GM19324 (cell line): ENCODE results near the gene AK1.
"Not testable (repeated sequence)": the region's sequence is repeated elsewhere in the genome, so short reads cannot be mapped to it uniquely, and the experiment has no call there.

ENCODE experiments used
- ATAC-seq: cut with Tn5 transposase; IDR thresholded peaks from one replicate; pipeline ENCODE4 v1.9.1; 2021; ENCODE audit warnings: mild to moderate bottlenecking, moderate library complexity; ENCODE audit not compliant: unreplicated experiment, low FRiP score

Gene AK1

GRCh38 chr9:127853312-127854183 is 23.9 kb downstream of the AK1 start:
- no peak for ATAC-seq

DNA sequence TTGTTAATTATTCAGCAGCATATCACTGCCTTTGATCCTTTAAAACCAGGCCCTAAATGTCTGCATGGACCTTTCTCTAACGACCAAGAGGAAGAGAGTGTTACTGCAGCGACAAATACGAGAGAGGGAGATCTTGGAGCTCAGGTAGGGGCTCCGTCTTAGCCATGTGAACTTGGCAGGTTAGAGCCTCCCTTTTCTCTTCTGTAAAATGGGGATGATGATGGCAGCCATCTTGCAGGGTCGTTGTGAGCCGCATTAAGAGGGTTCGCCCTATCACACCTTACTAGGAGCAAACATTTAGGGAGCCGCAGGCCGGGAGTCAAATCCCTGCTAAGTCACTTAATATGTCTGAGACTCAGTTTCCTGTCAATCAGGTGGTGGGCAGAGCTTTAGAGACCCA is 24.6 kb downstream of the AK1 start:
- no peak for ATAC-seq

DNA sequence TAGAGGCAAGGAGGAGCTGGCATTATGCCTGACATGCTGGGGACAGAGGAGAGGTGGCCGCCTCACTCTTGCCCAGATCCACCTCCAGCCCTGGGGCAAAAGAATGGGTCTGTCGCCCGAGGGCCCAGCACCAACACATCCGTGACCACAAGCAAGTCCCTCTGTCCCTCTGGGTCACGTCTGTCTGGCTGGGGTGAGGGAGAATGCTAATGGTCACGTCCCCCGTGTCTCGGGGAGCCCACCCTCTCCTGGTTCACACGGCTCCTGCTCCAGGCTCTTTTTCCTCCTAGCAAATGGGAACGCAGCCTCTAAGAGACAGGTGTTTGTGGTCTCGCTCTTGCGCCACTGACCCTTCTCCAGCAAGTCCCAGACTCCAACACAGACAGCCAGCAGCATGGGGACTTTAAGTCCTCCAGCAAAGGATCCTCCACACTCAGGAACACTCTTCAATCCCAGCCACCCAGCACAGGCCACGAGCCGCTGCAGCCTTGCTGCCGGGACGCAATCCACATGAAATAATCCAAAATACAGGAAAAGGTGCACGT is 27.1 kb downstream of the AK1 start:
- no peak for ATAC-seq

- ATAC-seq = no peak
These were observed 28.5 kb downstream of the AK1 start for GRCh38 chr9:127848756-127849504.

GRCh38 chr9:127847833-127848755 is 29.4 kb downstream of the AK1 start:
- no peak for ATAC-seq

GRCh38 chr9:127847178-127847510 is 30.3 kb downstream of the AK1 start:
- no peak for ATAC-seq

DNA sequence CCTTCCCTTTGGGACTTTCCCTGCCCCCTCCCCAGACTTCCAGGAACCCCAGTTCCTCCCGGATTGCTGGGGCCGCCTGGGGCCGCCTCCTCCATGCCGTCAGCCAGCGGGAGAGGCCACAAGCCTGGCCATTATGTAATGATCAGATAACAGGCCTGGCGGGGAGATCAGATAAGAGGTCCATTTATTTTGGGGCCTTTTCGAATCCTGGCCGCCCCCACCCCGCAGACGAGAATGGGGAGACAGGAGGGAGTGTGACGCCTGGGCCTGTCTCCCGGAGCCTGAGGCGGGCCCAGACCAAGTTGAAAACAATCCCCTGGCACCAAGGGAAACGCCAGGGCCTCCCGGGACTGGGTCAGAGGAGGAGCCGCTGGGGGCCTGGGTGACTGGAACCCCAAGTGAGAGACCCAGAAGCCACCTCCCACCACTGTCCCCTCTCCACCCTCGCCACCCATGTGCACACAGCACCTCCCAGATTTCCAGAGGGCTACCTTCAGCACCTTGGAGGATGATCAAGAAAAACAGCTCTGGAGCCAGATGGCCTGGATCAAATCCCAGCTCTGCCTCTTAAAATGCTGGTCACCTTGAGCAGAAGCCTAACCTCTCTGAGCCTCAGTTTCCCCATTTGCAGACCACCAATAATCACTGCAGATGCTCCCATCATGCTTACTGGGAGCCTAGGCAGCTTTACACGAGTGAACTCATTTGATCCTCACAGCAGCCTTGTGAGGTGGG is 30.9 kb downstream of the AK1 start:
- no peak for ATAC-seq

GRCh38 chr9:127845619-127846018 is 31.9 kb downstream of the AK1 start:
- not testable (repeated sequence) for ATAC-seq

DNA sequence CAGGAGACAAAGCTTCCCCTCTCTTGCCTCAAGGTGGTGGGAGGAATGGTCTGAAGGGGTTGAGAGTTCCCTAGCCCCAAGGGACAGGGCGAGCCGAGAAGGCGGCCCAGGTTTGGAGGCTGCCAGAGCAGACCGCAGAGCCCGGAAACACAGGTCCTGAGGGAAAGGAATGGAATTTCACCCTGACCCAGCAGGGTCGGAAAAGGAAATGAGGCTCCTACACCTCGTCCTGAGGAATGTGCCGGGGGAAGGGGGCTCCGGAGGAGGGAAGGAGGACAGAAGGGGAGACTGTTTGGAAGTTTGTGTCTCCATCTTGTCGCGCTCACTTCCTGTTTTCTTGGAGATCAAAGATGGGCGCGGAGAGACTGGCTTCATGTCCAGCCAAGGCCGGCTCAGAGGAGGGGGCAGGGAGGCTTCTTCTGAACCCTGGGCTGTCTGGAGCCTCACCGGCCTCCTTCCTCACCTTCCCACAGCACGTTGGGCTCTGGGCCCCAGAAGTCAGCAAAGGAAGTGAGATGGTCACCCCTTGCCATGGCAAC is 32.6 kb downstream of the AK1 start:
- ATAC-seq = no peak

GRCh38 chr9:127841087-127841835 is 36.2 kb downstream of the AK1 start:
- no peak for ATAC-seq

- no peak for ATAC-seq
These were observed 38.9 kb downstream of the AK1 start for GRCh38 chr9:127838375-127839078.

DNA sequence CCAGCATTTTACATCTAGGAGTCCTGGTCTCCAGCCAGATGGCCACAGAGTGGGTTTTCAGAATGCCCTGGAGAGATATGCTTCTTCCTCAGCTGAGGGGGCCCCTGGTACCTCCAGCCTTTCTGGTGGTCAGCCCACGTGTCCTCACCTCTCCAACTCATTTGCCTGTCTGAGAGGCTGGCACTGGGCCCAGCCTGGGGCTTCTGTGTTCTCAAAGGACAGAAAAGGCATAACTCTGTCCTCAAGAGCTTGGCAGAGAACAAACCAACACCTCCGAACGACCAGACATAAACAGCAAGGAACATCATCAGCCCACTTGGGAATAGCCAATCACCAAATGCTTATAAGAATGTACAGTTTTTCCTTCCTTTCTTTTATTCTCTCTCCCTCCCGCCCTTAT is 40.1 kb downstream of the AK1 start:
- ATAC-seq = no peak

- ATAC-seq = not testable (repeated sequence)
These were observed 40.9 kb downstream of the AK1 start for GRCh38 chr9:127836561-127836960.

DNA sequence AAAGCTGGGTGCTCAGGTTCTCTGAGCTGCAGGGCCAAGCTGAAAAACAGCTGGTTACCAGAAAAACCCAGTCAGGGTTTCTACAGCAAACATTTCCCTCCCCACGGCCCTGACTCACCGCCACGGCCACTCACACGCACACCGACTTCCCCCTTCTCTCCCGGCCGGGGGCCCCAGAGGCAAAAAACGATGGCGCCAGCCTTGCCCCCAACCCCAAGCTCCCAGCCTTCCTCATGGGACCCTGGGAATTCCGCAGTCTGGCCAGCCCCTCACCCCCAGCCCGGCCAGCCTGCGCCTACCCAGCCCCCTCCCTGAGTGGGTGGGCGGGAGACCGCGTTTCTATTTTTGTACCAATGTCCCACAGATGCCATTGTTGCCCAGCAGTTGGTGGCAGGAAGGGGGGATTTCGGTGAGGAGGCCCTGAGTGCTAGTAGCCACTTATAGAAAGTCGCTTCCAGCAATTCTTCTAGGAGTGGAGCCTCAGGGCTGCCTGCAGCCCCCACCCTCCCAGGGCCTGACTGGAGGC is 41.4 kb downstream of the AK1 start:
- no peak for ATAC-seq

DNA sequence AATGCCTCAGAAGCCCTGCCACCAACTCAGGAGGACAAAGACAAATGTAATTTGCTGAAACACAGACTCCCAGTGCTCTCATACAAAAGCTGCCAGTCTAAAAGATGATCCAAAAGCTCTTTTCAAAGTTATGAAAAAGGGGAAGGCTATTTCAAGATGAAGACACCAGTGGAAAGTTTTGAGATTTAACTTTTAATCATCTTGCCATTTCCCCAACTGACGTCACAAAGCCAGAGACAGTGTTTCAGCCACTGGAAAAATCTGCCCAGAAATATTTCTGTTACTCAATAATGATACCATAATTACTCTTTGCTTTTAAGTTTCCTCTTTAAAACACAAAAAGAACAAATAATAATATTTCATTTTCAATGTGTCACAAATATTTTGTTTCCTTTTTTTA is 43.9 kb downstream of the AK1 start:
- no peak for ATAC-seq

GRCh38 chr9:127832248-127832647 is 45.2 kb downstream of the AK1 start:
- ATAC-seq = no peak

DNA sequence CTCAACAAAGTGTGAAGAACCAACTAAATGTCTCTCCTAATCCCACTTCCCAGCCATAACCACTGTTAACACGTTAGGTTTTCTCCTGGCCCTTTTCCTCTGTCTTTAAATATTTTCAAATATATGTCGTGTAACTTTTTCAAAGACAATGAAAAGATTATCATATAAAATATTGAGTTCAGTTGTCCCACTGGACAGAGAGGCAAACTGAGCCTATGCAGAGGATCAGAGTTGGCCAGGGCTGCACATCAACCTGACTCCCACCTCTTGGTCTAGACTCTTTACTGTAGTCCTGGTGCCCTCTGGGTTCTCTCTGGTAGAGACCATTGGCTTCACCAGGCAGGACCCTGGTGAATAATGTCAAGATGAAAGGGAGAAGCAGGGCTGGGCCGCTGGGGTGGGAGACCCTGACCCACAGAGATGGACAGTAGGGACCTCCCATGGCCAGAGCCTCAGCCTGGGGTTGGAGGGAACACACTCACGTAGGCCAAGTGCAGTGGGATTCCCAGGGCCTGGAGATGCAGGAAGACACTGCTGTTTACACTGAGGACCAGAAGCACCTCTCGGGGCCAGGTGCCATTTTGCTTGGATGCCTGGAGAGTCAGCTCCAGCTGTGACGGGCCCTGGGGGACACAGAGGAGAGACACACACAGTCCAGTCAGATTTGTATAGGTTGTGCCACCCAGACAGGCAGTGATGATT is 48.1 kb downstream of the AK1 start:
- no peak for ATAC-seq
